Natural killer cell (primary cell): ENCODE data around the gene ERI3. TPM values are rescaled to one million over a fixed set of nuclear protein-coding genes. Genes with fewer than 3 reads are reported as not detected.

ENCODE experiments used
- ATAC-seq, 3 donors: fragments of 150-1000 bp in 2 of 3; fragments of 200-7000 bp in 1 of 3; cut with Tn5 transposase; 1 replicate in 1 of 3; 2 replicates in 2 of 3; pipeline ENCODE4 v1.10.0; 2021; ENCODE audit warnings: mild to moderate bottlenecking in 2 of 3, moderate library complexity in 2 of 3
- DNase-seq, 2 donors: peaks; one replicate each; pipeline versions ENCODE4 v3.0.0 to v3.0.0-alpha.2; 2013 to 2021; ENCODE audit warnings: mixed read lengths in 1 of 2
- H3K27ac ChIP-seq: one replicate; pipeline ENCODE4 v1.5.1; 2013; ENCODE audit warnings: mild to moderate bottlenecking, low read length
- H3K27me3 ChIP-seq: one replicate; pipeline ENCODE4 v1.6.1; 2013; ENCODE audit warnings: low read length; ENCODE audit not compliant: control insufficient read depth, insufficient read depth
- H3K36me3 ChIP-seq: one replicate; pipeline ENCODE4 v1.6.1; 2013; ENCODE audit warnings: low read length; ENCODE audit not compliant: control insufficient read depth, insufficient read depth
- H3K4me1 ChIP-seq: one replicate; pipeline ENCODE4 v1.6.1; 2013; ENCODE audit warnings: low read length; ENCODE audit not compliant: control insufficient read depth, insufficient read depth
- H3K4me3 ChIP-seq: one replicate; pipeline ENCODE4 v1.5.1; 2013; ENCODE audit warnings: low read length
- H3K9me3 ChIP-seq: one replicate; pipeline ENCODE4 v1.6.1; 2013; ENCODE audit warnings: low read length; ENCODE audit not compliant: control insufficient read depth, insufficient read depth
- H3K27ac Mint-ChIP-seq, 2 donors: one replicate each; pipeline ENCODE4 v1.8.0; 2022; ENCODE audit warnings: mild to moderate bottlenecking in 2 of 2, mixed read lengths in 2 of 2, moderate library complexity in 1 of 2
- H3K27me3 Mint-ChIP-seq, 2 donors: one replicate each; pipeline ENCODE4 v1.8.0; 2022; ENCODE audit warnings: low read depth in 2 of 2, mixed read lengths in 2 of 2
- H3K36me3 Mint-ChIP-seq: one replicate; pipeline ENCODE4 v1.8.0; 2022; ENCODE audit warnings: mixed read lengths
- H3K4me1 Mint-ChIP-seq, 2 donors: one replicate each; pipeline ENCODE4 v1.8.0; 2022; ENCODE audit warnings: mixed read lengths in 2 of 2
- H3K4me3 Mint-ChIP-seq: one replicate; pipeline ENCODE4 v1.8.0; 2022; ENCODE audit warnings: mild to moderate bottlenecking, moderate library complexity, mixed read lengths
- H3K9me3 Mint-ChIP-seq, 2 donors: one replicate each; pipeline ENCODE4 v1.8.0; 2022; ENCODE audit warnings: mixed read lengths in 2 of 2
- CTCF ChIP-seq: fragments of 200-600 bp; IDR thresholded peaks from one replicate; pipeline ENCODE4 v1.8.0; 2022; ENCODE audit warnings: antibody characterized with exemption
- WGBS: methylation state at CpG from one replicate; pipeline ENCODE4 v1.1.7; 2013; ENCODE audit warnings: missing lambda C conversion rate; ENCODE audit not compliant: insufficient coverage; 5-methylcytosine and 5-hydroxymethylcytosine counted together
- intact Hi-C: fragments of 100-400 bp; cut with micrococcal nuclease; formaldehyde crosslinking; loops from one replicate; pipeline ENCODE4 v1.14.2; 2022
- total RNA-seq, 4 donors: library from RNA; stranded (reverse); fragments of 120-200 nt in 1 of 4; gene quantifications; one replicate each; pipeline versions ENCODE4 v1.2.3 to v1.2.4, GENCODE V29; 2013 to 2022

Gene ERI3
- total RNA-seq, 3 donors from 2014 or later (not counting 1 experiment from before 2014, with no cell fraction given), result 28.3 to 35.3 (median 30.4) TPM

GRCh38 chr1:44262816-44263567 lies 92.1 kb downstream of the ERI3 start:
- no peaks in the 10 kb centered on the region for H3K36me3 Mint-ChIP-seq
- Histone ChIP-seq H3K27ac (no peak overlapping the region), H3K9me3 (no peaks in the 10 kb centered on the region), H3K36me3 (no peaks in the 10 kb centered on the region), H3K4me1 (peaks cover 10% of the 10 kb centered on the region), H3K4me3 (no peak overlapping the region), H3K27me3 (no peaks in the 10 kb centered on the region)
- no peaks in the 10 kb centered on the region for H3K27me3 Mint-ChIP-seq
- no peak for ATAC-seq
- no peak for TF ChIP-seq CTCF
- intact Hi-C loops, result no loop called here
- H3K4me3 Mint-ChIP-seq, result no peak overlapping the region
- H3K4me1 Mint-ChIP-seq, result peaks cover 5 to 39% of the 10 kb centered on the region in 2 donors
- no peaks in the 10 kb centered on the region for H3K9me3 Mint-ChIP-seq
- 97% methylated on average over 4 of the region's 4 CpGs for WGBS
- DNase-seq, result no peak
- H3K27ac Mint-ChIP-seq, result no peak overlapping the region

GRCh38 chr1:44262414-44262813 lies 92.6 kb downstream of the ERI3 start:
- WGBS, result 99% methylated on average over 6 of the region's 6 CpGs
- H3K4me3 Mint-ChIP-seq, result no peak overlapping the region
- H3K36me3 Mint-ChIP-seq, result no peaks in the 10 kb centered on the region
- ATAC-seq (no peak), DNase-seq (no peak)
- Histone ChIP-seq H3K36me3 (no peaks in the 10 kb centered on the region), H3K9me3 (no peaks in the 10 kb centered on the region), H3K27me3 (no peaks in the 10 kb centered on the region), H3K27ac (no peak overlapping the region), H3K4me3 (no peak overlapping the region), H3K4me1 (peaks cover 10% of the 10 kb centered on the region)
- intact Hi-C loops, result no loop called here
- no peaks in the 10 kb centered on the region for H3K27me3 Mint-ChIP-seq
- no peaks in the 10 kb centered on the region for H3K9me3 Mint-ChIP-seq
- H3K4me1 Mint-ChIP-seq, result peaks cover 5 to 39% of the 10 kb centered on the region in 2 donors
- TF ChIP-seq CTCF, result no peak
- H3K27ac Mint-ChIP-seq, result no peak overlapping the region

GRCh38 chr1:44261962-44262361 lies 93.1 kb downstream of the ERI3 start:
- WGBS, result 96% methylated on average over 4 of the region's 5 CpGs
- DNase-seq (no peak), ATAC-seq (no peak)
- Histone ChIP-seq H3K4me3 (no peak overlapping the region), H3K9me3 (no peaks in the 10 kb centered on the region), H3K36me3 (no peaks in the 10 kb centered on the region), H3K27ac (no peak overlapping the region), H3K27me3 (no peaks in the 10 kb centered on the region), H3K4me1 (peaks cover 10% of the 10 kb centered on the region)
- H3K36me3 Mint-ChIP-seq, result no peaks in the 10 kb centered on the region
- no peaks in the 10 kb centered on the region for H3K9me3 Mint-ChIP-seq
- TF ChIP-seq CTCF, result no peak
- no peaks in the 10 kb centered on the region for H3K27me3 Mint-ChIP-seq
- intact Hi-C loops, result no loop called here
- H3K4me3 Mint-ChIP-seq, result no peak overlapping the region
- H3K27ac Mint-ChIP-seq, result no peak overlapping the region
- H3K4me1 Mint-ChIP-seq, result peaks cover 5 to 37% of the 10 kb centered on the region in 2 donors
